DMS153 treated with DMSO at 0.1 percent for 48 hours (cell line): ENCODE data around the gene GPC6.
"Not testable (repeated sequence)": the region's sequence is repeated elsewhere in the genome, so short reads cannot be mapped to it uniquely, and the experiment has no call there.

Experiments used
- DNase-seq: peaks from one replicate; lab custom pipeline; 2025; ENCODE audit not compliant: unreplicated experiment; lab: John Stamatoyannopoulos, UW

GPC6 gene

DNA sequence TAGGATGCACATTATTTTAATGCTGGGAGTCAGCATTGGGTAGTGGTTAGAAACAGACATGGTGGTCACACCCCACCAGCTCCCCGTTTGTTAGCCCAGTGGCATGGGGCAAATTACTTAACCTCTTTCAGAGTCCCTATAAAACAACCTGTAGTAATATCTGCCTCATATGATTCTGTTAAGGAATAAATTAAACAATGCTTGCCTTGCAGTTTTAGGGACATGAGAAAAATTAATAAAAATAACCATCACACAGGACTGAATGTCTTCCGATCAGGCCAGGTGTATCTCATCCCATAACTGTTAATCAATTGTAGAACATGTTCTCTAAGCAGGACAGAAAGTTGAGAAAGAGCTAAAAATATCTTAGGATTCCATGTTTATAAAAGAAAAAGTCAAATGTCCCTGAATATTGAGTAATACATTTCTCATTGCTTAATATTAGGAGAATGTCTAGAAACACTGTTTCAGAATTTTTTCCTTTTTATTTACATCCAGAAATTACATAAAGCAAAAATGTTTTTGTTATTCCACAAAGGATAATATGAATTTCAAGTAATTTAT lies 196.5 kb downstream of the GPC6 start:
- no peak for DNase-seq

GRCh38 chr13:93425411-93425810 lies 198.8 kb downstream of the GPC6 start:
- no peak for DNase-seq

DNA sequence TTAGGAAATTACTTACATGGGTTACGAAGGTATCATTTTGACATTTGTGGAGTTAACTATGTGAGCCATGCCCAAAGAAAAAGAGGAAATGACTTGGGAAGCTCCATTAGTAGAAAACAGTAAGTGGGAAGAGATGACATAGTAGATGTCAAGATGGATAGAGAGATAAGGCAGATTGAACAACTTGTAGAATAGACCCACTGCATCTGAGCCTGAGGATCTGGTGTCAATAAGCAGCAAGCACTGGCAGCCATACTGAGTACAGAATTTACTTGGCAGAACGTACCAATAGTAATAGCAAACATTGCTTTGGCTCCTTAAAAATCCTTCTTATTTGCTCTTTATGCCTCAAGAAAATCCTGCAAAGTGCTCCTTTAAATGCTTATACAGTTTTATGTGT lies 203.8 kb downstream of the GPC6 start:
- no peak for DNase-seq

- DNase-seq: no peak
Measured at GRCh38 chr13:93435651-93436050, 209.0 kb downstream of the GPC6 start.

GRCh38 chr13:93437081-93437480 lies 210.5 kb downstream of the GPC6 start:
- DNase-seq: no peak

GRCh38 chr13:93446238-93446637 lies 219.6 kb downstream of the GPC6 start:
- no peak for DNase-seq

GRCh38 chr13:93450191-93450621 lies 223.6 kb downstream of the GPC6 start:
- no peak for DNase-seq

DNA sequence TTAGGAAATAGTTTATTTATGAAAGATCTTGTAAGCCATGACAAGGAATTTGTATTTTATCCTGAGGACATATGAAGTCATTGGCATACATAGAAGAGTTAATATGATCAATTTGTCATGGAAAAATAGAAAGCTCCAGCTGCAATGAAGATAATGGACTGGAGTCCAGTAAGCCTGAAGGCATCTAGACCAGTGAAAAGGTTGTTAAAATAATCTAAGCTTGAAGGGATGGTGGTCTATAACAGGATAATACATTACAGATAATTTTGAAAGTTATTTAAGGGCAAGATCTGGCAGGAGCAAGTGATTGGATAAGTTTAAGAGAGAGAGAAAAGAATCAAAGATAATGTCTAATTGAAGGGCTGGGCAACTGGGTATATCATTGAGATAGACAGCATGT lies 224.2 kb downstream of the GPC6 start:
- no peak for DNase-seq

DNA sequence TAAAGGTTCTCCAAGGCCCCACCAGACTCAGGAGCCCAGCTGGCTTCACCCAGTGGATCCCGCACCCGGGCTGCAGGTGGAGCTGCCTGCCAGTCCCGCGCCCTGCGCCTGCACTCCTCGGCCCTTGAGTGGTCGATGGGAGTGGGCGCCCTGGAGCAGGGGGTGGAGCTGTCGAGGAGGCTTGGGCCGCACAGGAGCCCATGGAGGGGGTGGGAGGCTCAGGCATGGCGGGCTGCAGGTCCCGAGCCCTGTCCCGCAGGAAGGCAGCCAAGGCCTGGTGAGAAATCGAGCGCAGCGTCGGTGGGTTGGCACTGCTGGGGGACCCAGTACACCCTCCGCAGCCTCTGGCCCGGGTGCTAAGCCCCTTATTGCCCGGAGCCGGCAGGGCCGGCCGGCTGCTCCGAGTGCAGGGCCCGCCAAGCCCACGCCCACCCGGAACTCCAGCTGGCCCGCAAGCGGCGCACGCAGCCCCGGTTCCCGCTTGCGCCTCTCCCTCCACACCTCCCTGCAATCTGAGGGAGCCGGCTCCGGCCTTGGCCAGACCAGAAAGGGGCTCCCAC lies 228.1 kb downstream of the GPC6 start:
- not testable (repeated sequence) for DNase-seq

- no peak for DNase-seq
Measured at GRCh38 chr13:93455861-93456260, 229.3 kb downstream of the GPC6 start.

DNA sequence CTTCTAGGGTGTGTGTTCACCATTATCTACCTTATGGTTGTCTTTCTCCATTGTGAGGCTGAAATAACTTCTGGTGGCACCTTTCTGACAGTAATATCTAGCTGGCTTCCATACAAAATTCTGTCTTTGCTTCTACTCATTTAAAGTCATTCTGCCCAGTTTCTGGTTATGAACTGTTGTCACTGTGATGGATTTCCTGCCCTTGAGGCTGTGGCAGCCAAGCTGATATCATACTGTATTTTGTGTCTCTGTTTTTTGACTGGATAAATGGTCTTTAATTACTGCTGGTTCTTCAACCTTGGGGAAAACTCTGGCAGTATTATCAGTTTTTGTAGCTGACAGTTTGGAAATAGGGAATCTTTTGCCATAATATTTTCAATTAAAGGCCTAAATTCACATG lies 233.4 kb downstream of the GPC6 start:
- no peak for DNase-seq

- no peak for DNase-seq
Measured at GRCh38 chr13:93462151-93462550, 235.5 kb downstream of the GPC6 start.

DNA sequence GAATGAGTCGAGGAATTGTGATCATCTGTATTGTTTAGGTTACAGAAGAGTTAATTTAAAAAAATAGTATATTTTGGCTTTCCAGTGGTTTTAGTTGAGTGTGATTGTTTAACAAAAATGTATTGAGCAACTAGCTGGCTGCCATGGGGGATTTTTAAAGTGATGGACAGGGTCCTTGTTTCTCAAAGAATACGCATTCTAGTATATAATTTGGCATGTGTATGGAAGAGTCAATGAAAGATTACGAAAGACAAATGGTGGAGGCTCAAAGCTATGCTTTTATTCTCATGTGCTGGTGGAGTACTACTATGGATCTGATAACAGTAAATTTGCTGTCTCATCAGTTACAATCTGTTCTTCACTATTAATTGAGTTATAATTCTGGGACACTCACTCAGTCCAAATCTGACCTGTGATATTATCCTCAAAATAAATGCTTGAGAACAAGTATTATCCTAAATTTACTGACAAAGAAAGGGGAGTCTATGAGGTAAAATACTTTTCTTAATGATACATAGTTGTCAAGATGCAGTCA lies 240.0 kb downstream of the GPC6 start:
- DNase-seq: no peak

- DNase-seq: no peak
Measured at GRCh38 chr13:93467175-93467574, 240.6 kb downstream of the GPC6 start.

- DNase-seq: no peak
Measured at GRCh38 chr13:93468433-93468832, 241.8 kb downstream of the GPC6 start.

- DNase-seq: no peak
Measured at GRCh38 chr13:93472296-93472695, 245.7 kb downstream of the GPC6 start.

DNA sequence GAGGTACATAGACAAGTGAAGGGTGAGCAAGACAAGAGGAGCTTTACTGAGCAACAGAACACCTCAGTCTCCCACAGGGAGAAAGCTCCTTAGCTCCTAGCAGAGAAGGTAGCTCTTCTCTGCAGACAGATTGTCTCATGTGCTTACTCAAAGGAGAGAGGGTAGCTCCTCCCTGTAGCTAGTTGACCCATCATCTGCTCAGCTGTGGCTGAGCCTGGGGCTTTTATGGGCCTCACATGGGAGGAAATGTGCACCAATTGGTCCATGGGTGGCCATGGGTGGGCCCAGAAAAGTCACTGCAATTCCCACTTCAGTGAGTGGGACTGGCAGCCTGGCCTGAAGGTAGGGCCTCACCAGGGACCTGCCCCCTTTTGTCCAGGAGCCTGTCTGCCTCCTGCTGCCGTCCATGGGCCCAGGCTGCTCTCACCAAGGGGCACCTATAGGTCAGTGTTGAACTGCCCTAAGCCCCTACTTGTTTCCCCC lies 246.2 kb downstream of the GPC6 start:
- DNase-seq: no peak

GRCh38 chr13:93473441-93474270 lies 247.0 kb downstream of the GPC6 start:
- DNase-seq: no peak

DNA sequence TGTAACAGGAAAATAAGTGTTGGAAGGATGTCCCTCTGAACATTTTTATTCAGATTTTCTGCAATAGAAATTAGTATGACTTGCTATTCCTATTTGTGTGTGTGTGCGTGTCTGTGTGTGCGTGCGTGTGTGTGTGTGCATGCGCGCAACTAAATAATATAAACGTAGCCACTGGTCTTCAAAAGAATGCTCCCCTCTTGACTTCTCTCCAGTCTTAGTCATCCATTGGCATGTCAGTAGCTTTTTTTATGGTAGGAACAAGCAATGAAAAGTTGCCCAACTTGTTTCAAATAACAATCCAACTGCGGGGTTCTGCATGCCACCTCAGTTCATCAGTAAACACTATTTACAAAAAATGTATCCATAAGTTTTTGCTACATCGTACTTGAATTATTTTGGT lies 249.6 kb downstream of the GPC6 start:
- DNase-seq: no peak

- no peak for DNase-seq
Measured at GRCh38 chr13:93477238-93477637, 250.6 kb downstream of the GPC6 start.

GRCh38 chr13:93480553-93481106 lies 254.0 kb downstream of the GPC6 start:
- DNase-seq: no peak

GRCh38 chr13:93496117-93496516 lies 269.5 kb downstream of the GPC6 start:
- not testable (repeated sequence) for DNase-seq
